Measurements from ENCODE around the gene AP3B1. TPM values are rescaled to one million over a fixed set of nuclear protein-coding genes. Genes with fewer than 3 reads are reported as not detected.

AP3B1 gene
- total and polyA plus RNA-seq, 2 of the 8 experiments (the other 6 are each of a cell fraction or from before 2014, with no cell fraction given) = 45.8 to 48.3 TPM

GRCh38 chr5:78287833-78288232, 6.7 kb downstream of the AP3B1 start:
- H4K8ac ChIP-seq (ENCODE audit: extremely low read depth, insufficient read depth, low read length) = no peak overlapping the region
- DNase-seq (ENCODE audit: low read depth in 1 of 2, low spot score in 2 of 2) = no peak
- ChIA-PET CTCF (ENCODE audit: partially characterized antibody) (no interaction called here), POLR2A (ENCODE audit: partially characterized antibody) (no interaction called here)
- no peak overlapping the region for H2AK5ac ChIP-seq (ENCODE audit: low read depth, low read length)
- H3K56ac ChIP-seq (replicated peaks; ENCODE audit: insufficient read length, low read depth, low read length) = no peak overlapping the region
- H3K4me1 ChIP-seq (replicated peaks in 1 of 4; ENCODE audit: control insufficient read depth in 3 of 4, insufficient read depth in 4 of 4, low read length in 3 of 4) = no peaks in the 10 kb centered on the region
- H3K27ac ChIP-seq (ENCODE audit: low read depth, low read length) = no peak overlapping the region
- H4K91ac ChIP-seq (replicated peaks; ENCODE audit: insufficient read length, low read length) = no peak overlapping the region
- H2AFZ ChIP-seq (ENCODE audit: low read length) = no peak overlapping the region
- peaks cover 5 to 9% of the 10 kb centered on the region in 2 experiments for H4K20me1 ChIP-seq (replicated peaks in 1 of 2; ENCODE audit: control insufficient read depth in 1 of 2, insufficient read depth in 2 of 2, low read length in 2 of 2)
- no peaks in the 10 kb centered on the region for H3K27me3 ChIP-seq (replicated peaks in 1 of 4; ENCODE audit: control insufficient read depth in 3 of 4, extremely low read depth in 1 of 4, insufficient read depth in 3 of 4, low read length in 3 of 4)
- H3K4ac ChIP-seq (replicated peaks; ENCODE audit: insufficient read length, low read depth, low read length) = no peak overlapping the region
- no peak overlapping the region for H4K5ac ChIP-seq (ENCODE audit: insufficient read length, low read depth, low read length)
- H3K9ac ChIP-seq (replicated peaks in 1 of 4; ENCODE audit: extremely low read depth in 1 of 4, low read depth in 3 of 4, low read length in 3 of 4) = no peak overlapping the region
- 0 out of 2 replicates have a peak, but pooled peaks cover 2% of the 10 kb centered on the region for H3K23me2 ChIP-seq (ENCODE audit: low read depth, low read length)
- no peak for FAIRE-seq
- no peak overlapping the region for H3K23ac ChIP-seq (ENCODE audit: insufficient read length)
- H3K18ac ChIP-seq (ENCODE audit: extremely low read depth, low read length) = no peak overlapping the region
- H3K79me2 ChIP-seq (ENCODE audit: control insufficient read depth in 1 of 2, insufficient read depth in 2 of 2, low read length in 2 of 2) = peaks cover 0 to 94% of the 10 kb centered on the region in 2 experiments; a peak in 3 of 4 replicates
- no peak for TF ChIP-seq USF2 (IDR thresholded peaks at IDR 0.05; ENCODE audit: low read length)
- TF ChIP-seq SIX5 (IDR thresholded peaks at IDR 0.05; ENCODE audit: low read depth, low read length) = no peak
- no peak for TF ChIP-seq TBP (IDR thresholded peaks at IDR 0.05; ENCODE audit: low read depth, low read length)
- no peak for TF ChIP-seq HDAC6 (IDR thresholded peaks at IDR 0.05; ENCODE audit: low read depth, low read length)
- no peak for TF ChIP-seq POLR2AphosphoS5 (IDR thresholded peaks at IDR 0.05; ENCODE audit: low read depth, low read length)
- TF ChIP-seq FOSL1 (IDR thresholded peaks at IDR 0.05; ENCODE audit: insufficient read depth, low read depth, low read length) = no peak
- no peak for TF ChIP-seq TAF7 (optimal IDR thresholded peaks at IDR 0.05; ENCODE audit: borderline replicate concordance, low read depth, low read length)
- no peak overlapping the region for H3K4me3 ChIP-seq (ENCODE audit: extremely low read depth in 1 of 4, insufficient read depth in 2 of 4, low read depth in 3 of 4, low read length in 4 of 4)
- no peak overlapping the region for H2BK15ac ChIP-seq (ENCODE audit: low read length)
- H2BK120ac ChIP-seq (replicated peaks; ENCODE audit: low read depth, low read length) = no peak overlapping the region
- no peaks in the 10 kb centered on the region; a peak in 1 of 8 replicates for H3K36me3 ChIP-seq (ENCODE audit: control insufficient read depth in 2 of 4, insufficient read depth in 4 of 4, low read length in 3 of 4)
- no peaks in the 10 kb centered on the region for H3K9me3 ChIP-seq (ENCODE audit: insufficient read depth in 2 of 2, low read depth in 1 of 2, low read length in 1 of 2)
- H3K4me2 ChIP-seq (ENCODE audit: insufficient read depth in 1 of 2, low read depth in 2 of 2, low read length in 2 of 2) = no peak overlapping the region
- H3K14ac ChIP-seq (ENCODE audit: insufficient read length) = no peak overlapping the region
- H2BK5ac ChIP-seq (ENCODE audit: low read depth, low read length) = no peak overlapping the region
- no peak overlapping the region for H2BK20ac ChIP-seq (ENCODE audit: low read length)
- WGBS, 2 experiments (ENCODE audit: extremely low coverage in 1 of 2, insufficient coverage in 1 of 2, insufficient read length in 1 of 2, insufficient replicate concordance in 2 of 2, low coverage in 1 of 2, low lambda C conversion rate in 2 of 2, missing lambda C conversion rate in 1 of 2) = 57% methylated on average over 2 of the region's 2 CpGs; no CpG with 5 or more reads in 1 of the 2 experiments
- no peak overlapping the region for H2BK12ac ChIP-seq (ENCODE audit: low read depth, low read length)
- no peaks in the 10 kb centered on the region; the same call in 1 of the 2 replicates for H3K79me1 ChIP-seq (ENCODE audit: low read depth, low read length)

Measured in H1 (cell line).